Activated CD8-positive, alpha-beta memory T cell treated with anti-CD3 and anti-CD28 coated beads for 48 hours (primary cell): ENCODE results near the gene HSPA1L.
A peak's percentile ranks its signal among the peaks of the same experiment; 100 is the strongest.

ENCODE experiments used
- DNase-seq, 3 experiments: peaks; one replicate each; pipeline ENCODE4 v3.0.0-alpha.2; 2020; ENCODE audit warnings: low read depth in 2 of 3, low spot score in 2 of 3

Gene HSPA1L

DNA sequence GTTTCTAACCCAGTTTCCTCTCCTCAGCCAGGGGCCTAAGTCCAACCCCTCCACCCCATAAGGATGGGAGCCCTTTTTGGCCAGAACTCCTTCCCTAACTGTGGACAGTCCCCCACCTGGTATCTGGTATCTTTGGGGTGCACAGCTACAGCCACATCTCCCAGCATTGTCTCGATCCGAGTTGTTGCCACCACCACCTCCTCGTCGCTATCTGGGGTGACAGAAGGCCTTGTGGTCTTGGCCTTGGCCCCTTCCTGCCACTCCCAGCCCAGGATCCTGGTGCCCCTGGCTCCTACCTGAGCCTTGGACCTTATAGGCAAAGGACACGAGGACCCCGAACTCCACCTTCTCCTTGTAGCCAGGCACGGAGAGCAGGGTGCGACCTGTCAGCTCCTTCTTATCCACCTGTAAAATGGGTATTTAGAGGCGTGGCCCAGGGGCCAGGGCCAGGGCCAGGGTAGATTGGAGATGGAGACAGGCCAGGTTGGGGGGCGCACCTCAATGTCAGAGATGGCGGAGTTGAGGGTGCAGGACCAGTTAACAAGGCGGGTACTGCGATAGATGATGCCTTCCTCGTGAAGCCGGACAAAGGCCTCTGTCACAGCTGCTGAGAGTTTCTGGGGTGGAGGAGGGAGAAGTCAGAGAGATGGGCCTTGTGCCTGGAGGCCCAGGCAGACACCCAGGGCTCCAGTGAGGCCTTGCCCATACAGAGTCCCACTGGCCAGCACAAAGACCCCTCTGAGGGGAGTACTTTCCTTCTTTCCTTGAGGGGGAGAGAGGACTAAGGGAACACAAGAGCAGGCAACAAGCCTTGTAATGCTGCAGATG is 30.8 kb downstream of the HSPA1L start:
- no peak for DNase-seq

DNA sequence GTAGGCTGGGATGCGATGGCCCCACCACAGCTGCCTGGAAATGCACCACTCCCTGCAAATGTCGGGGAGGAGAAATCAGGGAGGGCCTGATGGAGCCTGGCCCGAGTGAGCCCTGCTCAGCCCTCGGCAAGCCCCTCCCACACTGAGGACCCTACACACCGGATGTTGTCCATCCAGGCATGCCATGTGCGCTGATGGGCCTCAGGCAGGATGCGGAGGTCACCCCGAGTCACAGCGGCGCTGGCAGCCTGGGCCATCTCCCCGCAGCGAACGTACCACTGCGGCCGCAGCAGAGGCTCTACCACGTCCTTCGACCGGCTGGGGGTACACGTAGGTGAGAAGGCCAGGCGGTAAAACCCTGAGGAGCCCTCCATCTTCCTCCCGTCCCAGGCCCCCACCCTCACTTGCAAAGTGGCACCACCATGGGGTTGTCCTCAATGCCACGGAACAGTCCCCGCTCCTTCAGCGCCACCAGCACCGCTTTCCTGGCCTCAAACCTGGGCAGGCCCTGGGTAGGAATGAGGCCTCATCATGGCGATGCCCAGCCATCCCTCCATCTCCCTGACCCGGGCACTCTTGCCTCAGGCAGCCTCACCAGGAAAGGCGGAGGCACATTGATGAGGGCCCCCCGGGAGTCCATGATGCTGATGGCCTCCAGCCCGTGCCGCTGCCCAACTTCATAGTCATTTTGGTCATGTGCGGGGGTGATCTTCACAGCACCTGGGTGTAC is 32.8 kb downstream of the HSPA1L start:
- DNase-seq, result no peak

DNA sequence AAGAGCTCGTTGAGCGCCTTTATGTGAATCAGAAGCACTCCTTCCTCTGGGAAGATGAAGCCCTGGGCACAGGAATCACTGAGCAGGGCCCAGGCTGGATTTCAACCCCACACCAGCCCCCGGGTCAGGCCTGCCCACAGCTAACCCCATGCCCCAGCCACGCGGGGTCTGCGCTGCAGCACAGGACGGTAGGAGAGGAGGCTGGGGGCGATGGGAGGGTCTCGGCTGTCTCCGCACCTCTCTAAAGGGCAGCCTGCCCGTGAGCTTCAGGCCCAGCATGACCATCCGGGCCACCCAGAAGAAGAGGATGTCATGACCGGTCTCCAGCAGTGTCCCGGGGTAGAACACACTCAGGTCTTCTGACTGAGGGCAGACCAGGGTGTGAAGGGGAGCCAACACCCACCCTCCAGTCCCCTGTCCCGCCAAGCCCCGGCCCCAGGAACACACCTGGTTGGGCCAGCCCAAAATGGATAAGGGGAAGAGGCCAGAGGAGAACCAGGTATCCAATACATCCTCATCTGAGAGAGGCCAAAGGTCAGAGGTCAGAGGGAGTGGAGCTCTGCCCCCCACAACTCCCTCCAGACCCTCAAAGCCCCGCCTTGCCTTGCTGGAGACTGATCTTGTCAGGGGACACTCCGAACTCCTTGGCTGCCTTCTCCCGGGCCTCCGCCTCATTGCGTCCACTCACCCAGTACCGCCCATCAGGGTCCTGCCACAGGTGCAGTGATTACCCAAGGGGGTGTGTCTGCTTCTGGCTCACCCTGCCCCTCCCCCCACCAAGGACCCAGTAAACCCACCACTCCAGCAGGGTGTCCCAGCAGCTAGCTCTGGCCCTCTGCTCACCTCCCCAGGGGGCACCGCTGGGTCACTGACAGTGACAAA is 33.6 kb downstream of the HSPA1L start:
- DNase-seq, result no peak

DNA sequence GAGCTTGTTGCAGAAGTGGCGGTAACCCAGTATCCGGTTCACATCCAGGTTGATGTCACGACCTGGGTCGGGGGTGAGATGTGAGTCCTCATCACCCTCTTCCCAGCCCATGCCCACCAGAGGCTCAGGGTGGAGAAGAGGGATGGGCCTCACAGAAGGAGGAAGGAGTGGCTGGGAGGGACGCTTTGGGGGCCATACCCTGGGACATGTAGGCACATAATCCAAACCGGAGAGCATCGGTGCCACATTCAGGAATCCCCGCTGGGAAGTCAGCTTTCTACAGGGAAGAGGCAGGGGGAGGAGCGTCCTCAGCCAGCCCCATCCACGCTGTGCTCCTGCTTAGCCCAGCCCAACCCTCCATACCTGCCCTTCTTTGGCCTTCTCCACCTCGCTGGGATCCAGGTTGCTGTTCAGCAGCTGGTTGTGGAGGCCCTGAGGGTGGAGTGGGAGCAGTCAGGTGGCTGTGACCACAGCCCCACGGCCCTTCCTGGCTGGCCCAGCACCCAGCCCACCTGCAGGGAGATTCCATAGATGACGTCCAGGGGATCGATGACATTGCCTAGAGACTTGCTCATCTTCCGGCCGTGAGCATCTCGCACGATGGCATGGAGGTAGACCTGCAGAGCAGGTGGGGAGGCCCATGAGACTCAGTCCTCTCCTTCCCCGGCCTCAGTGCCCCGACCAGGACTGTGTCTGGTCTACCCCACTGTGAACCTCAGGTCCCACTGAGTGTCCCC is 34.4 kb downstream of the HSPA1L start:
- DNase-seq, result no peak

DNA sequence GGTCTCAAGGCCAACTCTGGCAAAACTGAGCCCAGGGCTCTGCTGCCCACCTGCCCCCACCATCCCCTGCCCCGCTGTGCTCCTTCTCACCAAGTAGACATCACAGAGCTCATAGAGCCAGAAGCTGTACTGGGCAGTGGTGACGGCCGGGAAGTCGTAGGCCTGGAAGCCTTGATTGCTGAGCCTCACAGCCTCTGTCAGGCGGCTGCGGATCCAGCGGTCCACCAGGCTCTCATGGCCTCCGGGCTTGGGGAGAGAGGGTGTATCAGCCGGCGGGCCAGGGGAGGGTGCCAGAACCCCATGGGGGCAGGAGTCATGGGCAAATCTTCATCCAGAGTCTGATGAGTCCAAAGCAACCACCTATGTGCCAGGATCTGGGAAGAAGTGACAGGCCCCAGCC is 35.2 kb downstream of the HSPA1L start:
- DNase-seq, result no peak

DNA sequence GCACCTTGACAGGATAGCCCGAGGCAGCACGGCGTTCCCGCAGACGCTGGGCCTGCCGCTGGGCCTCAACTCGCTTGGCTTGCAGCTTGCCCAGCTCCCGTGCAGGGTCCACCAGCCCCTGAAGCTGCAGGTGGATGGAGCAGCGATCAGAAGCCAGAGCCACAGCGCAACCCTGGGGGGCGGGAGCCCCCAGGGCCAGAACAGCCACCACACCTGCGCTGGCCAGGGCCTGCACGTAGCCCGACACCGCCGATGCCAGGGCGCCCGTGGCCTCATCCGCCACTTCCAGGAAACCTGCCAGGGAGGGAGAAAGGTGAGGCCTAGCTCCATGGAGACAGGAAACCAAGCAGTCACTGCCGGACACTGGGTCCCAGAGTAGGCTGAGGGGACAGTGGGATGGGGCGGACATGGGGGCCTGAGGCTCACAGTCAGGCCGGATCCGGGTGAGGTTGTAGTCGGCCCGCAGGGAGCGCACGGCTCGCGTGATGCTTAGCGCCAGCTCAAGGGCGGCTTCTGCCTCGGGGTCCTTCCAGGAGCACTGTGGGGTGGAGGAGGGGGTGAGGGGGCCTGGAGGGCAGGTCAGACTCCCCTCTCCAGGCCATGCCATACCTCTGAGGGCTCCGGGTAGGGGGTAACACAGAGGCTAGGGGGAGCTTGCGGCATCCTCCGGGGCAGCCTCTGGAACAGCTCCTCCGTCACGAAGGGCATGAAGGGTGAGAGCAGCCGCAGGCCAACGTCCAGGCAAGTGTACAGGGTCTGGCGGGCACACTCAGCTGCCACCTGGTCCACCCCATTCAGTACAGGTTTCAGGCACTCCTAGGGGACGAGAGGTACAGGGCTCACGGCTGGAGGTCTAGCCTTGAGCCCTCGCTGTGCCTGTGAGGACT is 35.8 kb downstream of the HSPA1L start:
- no peak for DNase-seq

DNA sequence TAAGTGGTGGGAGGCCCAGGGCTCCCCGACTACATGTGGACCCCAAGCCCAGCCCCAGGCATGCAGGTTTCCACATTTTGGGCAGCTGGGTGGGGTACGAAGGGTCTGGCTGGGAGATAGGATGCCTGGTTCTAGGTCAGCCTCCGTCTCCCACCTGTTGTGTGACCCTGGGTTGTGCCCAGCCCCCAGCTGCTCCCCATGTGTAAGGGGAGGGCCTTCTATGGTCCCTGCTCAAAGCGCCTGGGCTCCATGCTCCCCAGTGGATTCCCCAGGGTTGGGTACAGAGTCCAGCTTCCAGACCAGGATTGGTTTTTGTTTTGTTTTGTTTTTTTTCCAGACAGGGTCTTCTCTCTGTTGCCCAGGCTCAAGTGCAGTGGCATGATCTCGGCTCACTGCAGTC is 36.9 kb downstream of the HSPA1L start:
- no peak for DNase-seq

DNA sequence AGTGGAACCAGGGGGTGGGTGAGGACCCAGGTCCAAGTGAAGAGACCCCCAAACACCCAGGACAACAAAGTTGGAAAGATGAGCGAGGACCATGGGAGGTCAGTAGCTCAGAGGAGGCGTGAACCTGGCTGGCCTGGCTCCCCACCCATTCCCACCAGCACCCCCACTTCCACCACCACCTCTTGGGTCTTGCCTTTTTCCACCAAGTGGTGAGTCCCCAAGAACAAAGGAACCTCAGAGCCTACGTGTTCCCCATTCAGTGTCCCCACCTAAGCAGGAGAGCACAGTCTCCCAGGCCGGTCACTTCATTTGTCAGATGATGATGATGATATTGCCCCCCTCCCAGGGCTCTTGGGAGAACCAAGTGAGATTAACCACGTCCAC is 37.4 kb downstream of the HSPA1L start:
- DNase-seq, result no peak

DNA sequence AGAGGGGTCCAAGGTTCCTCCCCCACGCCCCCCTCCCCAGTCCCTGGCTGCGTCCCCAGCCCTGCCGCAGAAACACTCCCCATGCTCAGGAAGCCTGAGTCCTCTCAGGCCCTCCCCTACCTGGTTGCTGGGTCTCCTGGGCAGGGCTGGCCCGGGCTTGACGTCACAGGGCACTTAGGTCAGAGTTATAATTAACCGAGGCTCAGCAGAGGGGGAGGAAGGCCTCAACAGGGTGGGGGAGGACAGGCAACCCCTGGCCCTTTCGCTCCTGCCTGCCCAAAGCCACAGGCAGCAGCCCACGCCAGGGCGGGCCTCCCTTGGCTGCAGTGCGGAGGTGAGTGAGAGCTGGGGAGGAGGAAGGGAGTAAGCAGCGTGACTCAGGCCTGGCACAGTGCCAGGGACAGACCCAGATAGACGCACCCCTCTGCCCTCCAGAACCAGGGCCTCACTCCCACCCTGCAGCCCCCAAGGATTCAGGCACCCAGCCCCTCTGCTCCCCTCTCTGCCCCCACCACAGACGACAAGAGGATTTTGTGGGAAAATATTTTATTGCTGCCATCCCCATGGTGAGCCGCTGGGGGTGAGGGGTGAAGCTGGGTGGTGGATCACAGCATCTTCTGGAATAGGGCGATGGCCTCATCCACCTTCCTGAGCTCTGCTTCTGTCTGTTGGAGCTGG is 38.0 kb downstream of the HSPA1L start, which contains the start of gene VWA7:
Gene VWA7 (minus strand): TSS at position 340 of the 678 bp plus-strand sequence. CDS start 549 bp downstream, outside the sequence.
- DNase-seq, result peak; percentile 64 to 77 (median 66)

DNA sequence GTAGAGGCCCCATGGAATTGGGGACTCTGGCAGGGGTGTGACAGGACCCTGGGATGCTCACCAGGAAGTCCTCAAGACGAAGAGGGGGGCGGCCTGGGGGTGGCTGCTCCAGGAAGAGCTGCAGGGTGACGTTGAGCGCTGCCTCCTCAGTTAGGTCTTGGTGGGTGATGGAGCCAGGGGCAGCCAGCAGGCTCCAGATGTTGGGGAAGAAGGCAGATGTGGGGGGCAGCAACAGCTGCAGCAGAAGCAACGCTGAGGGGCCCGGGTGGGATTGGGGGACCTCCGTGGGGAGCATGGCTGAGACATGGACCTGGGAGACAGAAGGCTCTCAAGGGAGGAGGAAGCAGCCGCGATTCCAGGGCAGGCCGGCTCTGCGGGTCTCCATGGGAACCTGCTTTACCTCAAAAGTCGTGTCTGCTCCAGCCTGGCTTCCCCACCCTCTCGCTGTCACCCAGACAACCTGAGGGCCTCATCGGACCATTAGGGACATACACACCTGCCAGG is 38.5 kb downstream of the HSPA1L start:
- DNase-seq, result no peak

DNA sequence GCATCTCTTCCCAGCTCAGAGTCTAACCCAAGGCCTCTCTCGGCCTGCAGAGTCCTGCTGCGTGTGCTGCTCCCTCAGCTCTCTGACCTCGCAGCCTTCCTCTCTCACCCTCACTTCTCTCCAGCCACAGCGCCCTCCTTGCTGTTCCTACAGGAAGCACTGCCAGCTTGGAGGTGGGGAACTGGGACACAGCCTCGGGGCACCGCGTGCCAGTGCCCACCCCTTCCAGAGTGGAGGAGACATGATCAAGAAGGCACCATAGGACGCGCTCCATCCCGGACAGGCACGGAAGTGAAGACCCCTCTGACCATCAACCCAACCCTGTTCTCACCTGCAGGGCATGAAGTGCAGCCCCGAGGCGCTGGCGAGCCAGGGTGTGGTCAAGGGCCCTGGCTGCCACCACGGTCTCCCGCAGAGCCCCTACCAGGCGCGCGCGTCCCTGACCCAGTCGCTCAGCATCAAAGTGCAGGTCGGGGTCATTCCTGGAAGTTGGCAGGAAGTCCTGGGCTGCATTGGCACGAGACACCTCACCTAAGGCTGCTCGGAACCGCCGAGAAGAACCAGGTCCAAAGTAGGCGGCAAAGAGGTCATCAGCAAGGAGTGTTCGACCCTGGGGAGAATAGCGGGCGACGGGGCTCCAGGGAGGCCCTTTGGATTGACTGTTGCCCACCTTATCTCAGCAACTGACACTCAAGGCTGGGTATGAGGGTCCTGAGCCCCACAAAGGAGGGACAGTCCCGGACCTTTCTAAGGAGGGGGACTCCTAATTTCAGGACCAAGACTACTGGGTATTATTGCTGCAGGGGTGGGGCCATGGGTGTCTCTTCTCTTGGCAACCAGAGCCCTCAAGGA is 39.2 kb downstream of the HSPA1L start:
- DNase-seq, result no peak

DNA sequence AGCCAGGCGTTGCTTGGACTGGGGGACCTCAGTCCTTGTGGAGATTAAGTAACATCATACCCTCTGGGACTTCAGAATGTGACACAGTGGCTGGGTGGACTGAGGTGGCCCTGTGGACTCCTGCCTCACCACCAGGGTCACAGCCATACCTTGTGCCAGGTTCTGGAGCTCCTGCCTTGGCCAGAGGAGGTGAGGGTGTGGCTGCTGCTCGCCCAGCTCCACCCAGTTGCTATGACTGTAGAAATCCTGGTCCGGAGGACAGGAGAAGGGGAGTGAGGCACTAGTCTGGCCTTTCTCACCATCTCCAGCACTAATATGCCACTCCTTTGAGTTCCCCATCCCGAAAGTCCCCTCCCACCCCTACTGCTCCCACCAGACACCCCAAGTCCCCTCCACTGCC is 39.9 kb downstream of the HSPA1L start:
- no peak for DNase-seq

DNA sequence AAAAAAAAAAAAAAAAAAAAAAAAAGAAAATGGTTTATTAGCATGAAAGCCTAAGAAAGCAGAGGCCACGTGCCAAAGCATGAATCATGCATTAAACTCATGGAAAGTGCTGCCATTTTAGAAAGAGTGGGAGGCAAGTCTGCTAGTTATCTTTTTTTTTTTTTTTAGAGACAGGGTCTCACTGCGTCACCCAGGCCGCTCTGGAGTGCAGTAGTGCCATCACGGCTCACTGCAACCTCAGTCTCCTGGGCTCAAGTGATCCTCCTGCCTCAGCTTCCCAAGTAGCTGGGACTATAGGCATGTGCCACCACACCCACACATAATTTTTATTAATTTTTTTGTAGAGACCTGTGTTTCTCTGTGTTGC is 43.1 kb downstream of the HSPA1L start:
- no peak for DNase-seq

DNA sequence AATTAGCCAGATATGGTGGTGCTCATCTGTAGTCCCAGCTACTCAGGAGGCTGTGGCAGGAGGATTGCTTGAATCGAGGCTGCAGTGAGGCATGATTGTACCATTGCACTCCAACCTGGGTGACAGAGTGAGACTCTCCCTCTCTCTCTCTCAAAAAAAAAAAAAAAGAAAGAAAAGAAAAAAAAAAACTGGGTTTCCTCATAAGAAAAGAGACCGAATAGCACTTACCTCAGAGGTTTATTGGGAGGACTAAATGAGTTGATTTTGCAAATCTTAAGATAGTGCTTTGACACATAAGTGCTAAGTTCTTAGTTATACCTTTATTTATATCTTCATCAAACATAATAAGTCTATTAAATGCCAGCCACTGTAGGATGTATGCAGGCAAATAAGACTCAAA is 44.2 kb downstream of the HSPA1L start:
- no peak for DNase-seq

DNA sequence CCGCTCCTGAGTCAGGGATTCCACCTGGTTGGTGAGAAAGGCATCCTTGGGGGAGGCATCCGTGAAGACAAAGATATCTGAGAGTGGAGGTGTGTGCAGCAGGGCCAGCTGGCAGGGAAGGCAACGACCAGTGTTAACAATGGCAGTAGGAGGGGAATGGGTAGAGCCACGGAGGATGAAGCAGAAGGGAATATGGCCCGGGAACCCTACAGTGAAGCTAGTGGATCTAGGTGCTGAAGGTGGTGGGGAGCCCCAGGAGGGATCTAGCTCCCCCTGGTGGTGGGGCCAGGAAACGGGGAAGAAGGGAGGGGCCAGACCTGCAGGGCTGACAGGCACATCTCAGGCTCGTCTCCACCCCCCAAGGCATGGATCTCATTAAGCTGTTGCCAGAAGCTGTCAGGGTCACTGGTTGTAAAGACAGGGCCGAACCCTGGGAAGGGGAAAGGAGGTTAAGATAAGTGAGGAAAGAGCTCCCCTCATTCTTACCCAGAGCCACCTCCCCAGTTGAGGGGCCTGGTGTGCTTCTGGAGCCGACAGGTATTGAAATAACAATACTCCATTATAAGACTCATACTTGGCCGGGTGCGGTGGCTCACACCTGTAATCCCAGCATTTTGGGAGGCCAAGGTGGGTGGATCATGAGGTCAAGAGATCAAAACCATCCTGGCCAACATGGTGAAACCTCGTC is 45.3 kb downstream of the HSPA1L start:
- peak; percentile 51 to 73 (median 57) for DNase-seq

DNA sequence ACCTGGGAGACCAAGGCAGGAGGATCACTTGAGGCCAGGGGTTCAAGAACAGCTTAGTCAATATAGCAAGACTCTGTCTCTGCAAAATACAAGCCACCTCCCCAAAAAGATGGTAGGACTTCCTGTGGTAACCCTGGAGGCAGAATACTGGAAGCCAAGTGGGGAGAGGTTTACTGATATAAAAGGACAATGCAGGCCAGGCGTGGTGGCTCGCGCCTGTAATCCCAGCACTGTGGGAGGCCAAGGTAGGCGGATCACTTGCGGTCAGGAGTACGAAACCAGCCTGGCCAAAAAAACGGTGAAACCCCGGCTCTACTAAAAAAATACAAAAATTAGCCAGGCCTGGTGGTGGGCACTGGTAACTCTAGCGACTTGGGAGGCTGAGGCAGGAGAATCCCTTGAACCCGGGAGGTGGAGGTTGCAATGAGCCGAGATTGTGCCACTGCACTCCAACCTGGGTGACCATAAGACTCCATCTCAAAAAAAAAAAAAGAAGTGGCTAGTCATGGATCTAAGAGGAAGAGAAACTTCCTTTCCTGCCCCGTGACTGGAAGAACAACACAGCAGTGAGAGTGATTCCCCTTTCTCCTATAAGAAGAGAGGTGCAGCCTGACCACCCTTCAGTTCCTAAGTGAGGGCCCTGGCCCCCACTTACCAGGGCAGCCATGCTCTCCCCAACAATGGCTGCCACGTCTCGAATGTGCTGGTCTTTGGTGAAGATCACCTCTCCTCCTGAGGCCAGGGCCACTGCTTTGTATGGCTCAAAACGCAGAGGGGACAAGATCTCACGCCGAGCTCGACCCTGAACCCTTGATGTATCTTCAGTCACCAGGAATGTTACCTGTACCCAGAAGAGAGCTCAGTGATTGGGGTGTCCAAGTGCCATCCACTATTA is 46.5 kb downstream of the HSPA1L start:
- no peak for DNase-seq
